Activated T-cell treated with anti-CD3 and anti-CD28 coated beads, Interleukin-2, amount 50 U/mL, for 72 hours (primary cell): ENCODE data around the gene DDX39B. TPM values are rescaled to one million over a fixed set of nuclear protein-coding genes. Genes with fewer than 3 reads are reported as not detected.
"Not testable (repeated sequence)": the region's sequence is repeated elsewhere in the genome, so short reads cannot be mapped to it uniquely, and the experiment has no call there.

Experiments
- ATAC-seq, 2 donors: fragments of 150-1000 bp; cut with Tn5 transposase; replicated peaks in 1 of 2; 2 replicates each; pipeline ENCODE4 v1.10.0; 2021; ENCODE audit warnings: moderate library complexity in 2 of 2, mild to moderate bottlenecking in 1 of 2
- DNase-seq, 2 donors: peaks; one replicate each; pipeline ENCODE4 v3.0.0; 2021 to 2022; ENCODE audit warnings: mixed read lengths in 1 of 2
- H3K27ac Mint-ChIP-seq: one replicate; pipeline ENCODE4 v1.8.0; 2022; ENCODE audit warnings: mild to moderate bottlenecking, moderate library complexity, mixed read lengths
- H3K27me3 Mint-ChIP-seq: one replicate; pipeline ENCODE4 v1.8.0; 2022; ENCODE audit warnings: low read depth, mixed read lengths
- H3K36me3 Mint-ChIP-seq, 2 donors: one replicate each; pipeline ENCODE4 v1.8.0; 2022; ENCODE audit warnings: mixed read lengths in 2 of 2, mild to moderate bottlenecking in 1 of 2; ENCODE audit not compliant: insufficient read depth in 2 of 2
- H3K4me1 Mint-ChIP-seq: one replicate; pipeline ENCODE4 v1.8.0; 2022; ENCODE audit warnings: low read depth, mixed read lengths
- H3K4me3 Mint-ChIP-seq, 2 donors: one replicate each; pipeline ENCODE4 v1.8.0; 2022; ENCODE audit warnings: mild to moderate bottlenecking in 2 of 2, mixed read lengths in 2 of 2, moderate library complexity in 2 of 2
- H3K9me3 Mint-ChIP-seq, 2 donors: one replicate each; pipeline ENCODE4 v1.8.0; 2022; ENCODE audit warnings: mixed read lengths in 2 of 2
- total RNA-seq, 2 donors: library from RNA; stranded (reverse); gene quantifications; one replicate each; pipeline ENCODE4 v1.2.3, GENCODE V29; 2022

The DDX39B gene
- total RNA-seq: 100 to 1,000 TPM; 567 to 644 TPM

GRCh38 chr6:31541658-31542521, at the start of gene DDX39B:
Gene DDX39B (minus strand): TSS chr6:31542003. CDS start chr6:31540532, 1,471 bp downstream.
- Mint-ChIP-seq H3K27ac (peak within 1 kb of the TSS; percentile 96), H3K36me3 (peaks cover 32 to 40% of the 10 kb centered on the region in 2 donors), H3K4me1 (peaks cover 49% of the 10 kb centered on the region), H3K4me3 (peak within 1 kb of the TSS; percentile 83 to 99), H3K27me3 (no peaks in the 10 kb centered on the region), H3K9me3 (no peaks in the 10 kb centered on the region)
- ATAC-seq (peak; percentile 79), DNase-seq (peak; percentile 93 to 96)

- not testable (repeated sequence) for ATAC-seq, DNase-seq, H3K4me3 Mint-ChIP-seq, H3K27ac Mint-ChIP-seq, H3K27me3 Mint-ChIP-seq, H3K36me3 Mint-ChIP-seq, H3K9me3 Mint-ChIP-seq
- H3K4me1 Mint-ChIP-seq: peaks cover 63% of the 10 kb centered on the region
Observed at GRCh38 chr6:31590691-31591090, 48.9 kb upstream of the DDX39B start.

GRCh38 chr6:31588871-31589650, 47.3 kb upstream of the DDX39B start:
- Mint-ChIP-seq H3K4me3 (no peak overlapping the region), H3K27me3 (no peaks in the 10 kb centered on the region), H3K9me3 (no peaks in the 10 kb centered on the region), H3K27ac (peak overlapping the region; percentile 4), H3K4me1 (peaks cover 74% of the 10 kb centered on the region), H3K36me3 (no peaks in the 10 kb centered on the region)
- no peak for DNase-seq
- no peak for ATAC-seq

GRCh38 chr6:31587791-31588777, 46.3 kb upstream of the DDX39B start:
- peak; percentile 9 to 10 for ATAC-seq
- Mint-ChIP-seq H3K36me3 (no peaks in the 10 kb centered on the region), H3K27me3 (no peaks in the 10 kb centered on the region), H3K4me3 (peak overlapping the region; percentile 78 to 83), H3K9me3 (no peaks in the 10 kb centered on the region), H3K4me1 (peaks cover 73% of the 10 kb centered on the region), H3K27ac (peak overlapping the region; percentile 75)
- DNase-seq: no peak

GRCh38 chr6:31586599-31587281, 44.9 kb upstream of the DDX39B start:
- Mint-ChIP-seq H3K4me1 (peaks cover 74% of the 10 kb centered on the region), H3K27me3 (no peaks in the 10 kb centered on the region), H3K4me3 (peak overlapping the region; percentile 80 to 83), H3K9me3 (no peaks in the 10 kb centered on the region), H3K27ac (peak overlapping the region; percentile 95), H3K36me3 (peaks cover 2 to 5% of the 10 kb centered on the region in 2 donors)
- ATAC-seq: peak; percentile 30 to 34
- DNase-seq: peak in 1 of 2 donors; percentile 31

- H3K27ac Mint-ChIP-seq: peak within 1 kb of the TSS; percentile 95
- H3K4me1 Mint-ChIP-seq: peaks cover 81% of the 10 kb centered on the region
- DNase-seq (no peak), ATAC-seq (peak in 1 of 2 donors; percentile 5)
- peaks cover 7 to 8% of the 10 kb centered on the region in 2 donors for H3K36me3 Mint-ChIP-seq
- no peaks in the 10 kb centered on the region for H3K27me3 Mint-ChIP-seq
- peak within 1 kb of the TSS; percentile 80 to 83 for H3K4me3 Mint-ChIP-seq
- H3K9me3 Mint-ChIP-seq: no peaks in the 10 kb centered on the region
Observed at GRCh38 chr6:31586008-31586407, 44.2 kb upstream of the DDX39B start, which contains the start of gene LST1. Gene LST1 (plus strand): TSS chr6:31586277. CDS start chr6:31587300, 1,023 bp downstream.

GRCh38 chr6:31585491-31585890, 43.7 kb upstream of the DDX39B start:
- Mint-ChIP-seq H3K36me3 (peaks cover 8 to 9% of the 10 kb centered on the region in 2 donors), H3K4me3 (peak overlapping the region; percentile 80 to 83), H3K27ac (peak overlapping the region; percentile 88), H3K9me3 (no peaks in the 10 kb centered on the region), H3K4me1 (peaks cover 84% of the 10 kb centered on the region), H3K27me3 (no peaks in the 10 kb centered on the region)
- DNase-seq (peak; percentile 57), ATAC-seq (peak; percentile 28 to 31)

GRCh38 chr6:31582230-31582643, 40.4 kb upstream of the DDX39B start, which contains the start of gene LTB:
Gene LTB (minus strand): TSS chr6:31582424. CDS start chr6:31582417, 7 bp downstream.
- DNase-seq (peak in 1 of 2 donors; percentile 41), ATAC-seq (peak in 1 of 2 donors; percentile 5)
- H3K4me3 Mint-ChIP-seq: peak within 1 kb of the TSS; percentile 91 to 100
- H3K27ac Mint-ChIP-seq: peak within 1 kb of the TSS; percentile 97
- peaks cover 8 to 9% of the 10 kb centered on the region in 2 donors for H3K36me3 Mint-ChIP-seq
- H3K9me3 Mint-ChIP-seq: no peaks in the 10 kb centered on the region
- H3K4me1 Mint-ChIP-seq: peaks cover 94% of the 10 kb centered on the region
- H3K27me3 Mint-ChIP-seq: no peaks in the 10 kb centered on the region

GRCh38 chr6:31581434-31582229, 39.8 kb upstream of the DDX39B start:
- ATAC-seq (no peak), DNase-seq (no peak)
- Mint-ChIP-seq H3K4me1 (peaks cover 94% of the 10 kb centered on the region), H3K9me3 (no peaks in the 10 kb centered on the region), H3K36me3 (peaks cover 9 to 10% of the 10 kb centered on the region in 2 donors), H3K27me3 (no peaks in the 10 kb centered on the region), H3K4me3 (peak overlapping the region; percentile 91 to 100), H3K27ac (peak overlapping the region; percentile 97)

GRCh38 chr6:31580807-31581433, 39.1 kb upstream of the DDX39B start:
- peaks cover 13 to 14% of the 10 kb centered on the region in 2 donors for H3K36me3 Mint-ChIP-seq
- peaks cover 94% of the 10 kb centered on the region for H3K4me1 Mint-ChIP-seq
- H3K9me3 Mint-ChIP-seq: no peaks in the 10 kb centered on the region
- H3K27me3 Mint-ChIP-seq: no peaks in the 10 kb centered on the region
- H3K4me3 Mint-ChIP-seq: peak overlapping the region; percentile 91 to 100
- H3K27ac Mint-ChIP-seq: peak overlapping the region; percentile 97
- ATAC-seq (peak; percentile 76 to 83), DNase-seq (peak; percentile 92 to 97)

GRCh38 chr6:31580438-31580740, 38.6 kb upstream of the DDX39B start:
- Mint-ChIP-seq H3K4me3 (peak overlapping the region; percentile 91 to 100), H3K27me3 (no peaks in the 10 kb centered on the region), H3K9me3 (no peaks in the 10 kb centered on the region), H3K27ac (peak overlapping the region; percentile 36), H3K36me3 (peaks cover 16 to 17% of the 10 kb centered on the region in 2 donors), H3K4me1 (peaks cover 93% of the 10 kb centered on the region)
- ATAC-seq: no peak
- no peak for DNase-seq
